ENCODE results near the gene CALN1.
A peak's percentile ranks its signal among the peaks of the same experiment; 100 is the strongest.
"Not testable (repeated sequence)": the region's sequence is repeated elsewhere in the genome, so short reads cannot be mapped to it uniquely, and the experiment has no call there.

The CALN1 gene

GRCh38 chr7:71739520-71740173 lies 672.5 kb downstream of the CALN1 start:
- DNase-seq (ENCODE audit: low spot score): no peak

DNA sequence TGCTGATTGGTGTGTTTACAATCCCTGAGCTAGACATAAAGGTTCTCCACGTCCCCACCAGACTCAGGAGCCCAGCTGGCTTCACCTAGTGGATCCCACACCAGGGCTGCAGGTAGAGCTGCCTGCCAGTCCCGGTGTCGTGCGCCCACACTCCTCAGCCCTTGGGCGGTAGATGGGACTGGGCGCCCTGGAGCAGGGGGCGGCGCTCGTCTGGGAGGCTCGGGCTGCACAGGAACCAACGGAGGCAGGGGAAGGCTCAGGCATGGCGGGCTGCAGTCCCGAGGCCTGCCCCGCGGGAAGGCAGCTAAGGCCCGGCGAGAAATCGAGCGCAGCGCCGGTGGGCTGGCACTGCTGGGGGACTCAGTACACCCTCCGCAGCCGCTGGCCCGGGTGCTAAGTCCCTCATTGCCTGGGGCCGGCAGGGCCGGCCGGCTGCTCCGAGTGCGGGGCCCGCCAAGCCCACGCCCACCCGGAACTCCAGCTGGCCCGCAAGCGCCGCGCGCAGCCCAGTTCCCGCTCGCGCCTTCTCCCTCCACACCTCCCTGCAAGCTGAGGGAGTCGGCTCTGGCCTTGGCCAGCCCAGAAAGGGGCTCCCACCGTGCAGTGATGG lies 674.1 kb downstream of the CALN1 start:
- DNase-seq (ENCODE audit: low spot score): not testable (repeated sequence)

DNA sequence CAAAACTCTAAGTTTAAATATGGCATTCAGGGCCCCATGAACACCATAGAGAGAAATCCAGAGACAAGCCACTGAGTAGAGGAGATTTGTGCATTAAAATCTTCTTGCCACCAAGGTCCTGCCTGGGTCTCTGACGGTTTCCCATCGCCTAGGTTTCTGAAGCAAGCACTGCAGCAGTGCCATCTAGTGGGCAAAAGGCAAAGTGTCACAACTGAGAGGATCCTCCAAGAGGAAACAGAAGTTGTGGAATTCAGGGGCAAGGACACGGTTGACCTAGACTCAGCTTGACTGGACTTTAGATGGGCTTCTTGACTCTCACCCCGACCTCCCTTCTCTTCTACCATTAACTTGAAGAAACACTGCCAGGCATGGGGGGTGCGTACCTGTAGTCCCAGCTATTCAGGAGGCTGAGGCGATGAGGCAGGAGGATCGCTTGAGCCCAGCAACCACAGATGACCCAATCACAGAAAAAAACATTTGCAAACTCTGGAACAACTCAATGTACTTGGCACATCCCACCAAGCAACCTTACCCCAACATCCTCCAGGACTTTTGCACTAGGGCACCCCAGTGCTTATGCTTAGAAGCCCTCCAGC lies 676.1 kb downstream of the CALN1 start:
- peak; percentile 20 for DNase-seq (ENCODE audit: low spot score)

- DNase-seq (ENCODE audit: low spot score): peak; percentile 28
Measured at GRCh38 chr7:71733107-71733870, 678.8 kb downstream of the CALN1 start.

- no peak for DNase-seq (ENCODE audit: low spot score)
Measured at GRCh38 chr7:71731740-71732139, 680.4 kb downstream of the CALN1 start.

Measured in CD4-positive, alpha-beta T cell treated with Interleukin-15 for 4 hours (primary cell).